Endometrium (tissue), 2 donors: ENCODE results near the gene FADS1.

Source experiments
- FAIRE-seq: peaks from 2 replicates; lab custom pipeline; 2012; peaks lifted over from hg19 to GRCh38; lab: Jason Lieb, UNC
- donor health status: control.
- donor health status: control.

Gene FADS1

GRCh38 chr11:61795459-61795858 is 21.3 kb downstream of the FADS1 start:
- no peak for FAIRE-seq

GRCh38 chr11:61794579-61794978 is 22.2 kb downstream of the FADS1 start:
- no peak for FAIRE-seq

GRCh38 chr11:61793829-61794204 is 23.0 kb downstream of the FADS1 start:
- FAIRE-seq: no peak

GRCh38 chr11:61793083-61793828 is 23.5 kb downstream of the FADS1 start:
- no peak for FAIRE-seq

GRCh38 chr11:61792310-61793082 is 24.3 kb downstream of the FADS1 start, which contains the start of the genes FEN1 and TMEM258:
TSS of gene FEN1 (plus strand) at chr11:61792911. CDS start at chr11:61795362, 2,451 bp downstream.
TSS of gene TMEM258 (minus strand) at chr11:61792599. CDS start at chr11:61792558, 41 bp downstream.
- no peak for FAIRE-seq

GRCh38 chr11:61791737-61792309 is 25.0 kb downstream of the FADS1 start:
- no peak for FAIRE-seq

- FAIRE-seq: no peak
Measured at GRCh38 chr11:61787928-61788491, 28.8 kb downstream of the FADS1 start.

- no peak for FAIRE-seq
Measured at GRCh38 chr11:61785837-61786402, 30.9 kb downstream of the FADS1 start.

GRCh38 chr11:61784506-61784805 is 32.3 kb downstream of the FADS1 start:
- no peak for FAIRE-seq

GRCh38 chr11:61783717-61784505 is 32.9 kb downstream of the FADS1 start:
- no peak for FAIRE-seq

- FAIRE-seq: no peak
Measured at GRCh38 chr11:61782841-61783240, 34.0 kb downstream of the FADS1 start.

- FAIRE-seq: no peak
Measured at GRCh38 chr11:61782299-61782698, 34.5 kb downstream of the FADS1 start.

GRCh38 chr11:61781585-61781984 is 35.2 kb downstream of the FADS1 start:
- FAIRE-seq: no peak

GRCh38 chr11:61780581-61781162 is 36.1 kb downstream of the FADS1 start:
- no peak for FAIRE-seq

GRCh38 chr11:61779666-61780525 is 36.9 kb downstream of the FADS1 start:
- FAIRE-seq: no peak

GRCh38 chr11:61778920-61779650 is 37.7 kb downstream of the FADS1 start:
- FAIRE-seq: no peak

GRCh38 chr11:61778357-61778886 is 38.4 kb downstream of the FADS1 start:
- FAIRE-seq: no peak

GRCh38 chr11:61777234-61778090 is 39.3 kb downstream of the FADS1 start:
- FAIRE-seq: no peak
